Keratinocyte (primary cell): ENCODE results near the gene CDR2L. TPM values are rescaled to one million over a fixed set of nuclear protein-coding genes. Genes with fewer than 3 reads are reported as not detected.
A peak's percentile ranks its signal among the peaks of the same experiment; 100 is the strongest.

Experiments used
- DNase-seq: peaks from one replicate; pipeline ENCODE4 v3.0.0-alpha.2; 2011; ENCODE audit warnings: low read depth, missing footprints, low spot score
- FAIRE-seq: peaks from 2 replicates; lab custom pipeline; 2011; peaks lifted over from hg19 to GRCh38; lab: Jason Lieb, UNC
- H2AFZ ChIP-seq: 2 replicates; pipeline ENCODE4 v1.6.0; 2012; ENCODE audit warnings: low read length, control low read depth, inconsistent platforms; ENCODE audit not compliant: control insufficient read depth
- H3K27ac ChIP-seq: 2 replicates; pipeline ENCODE4 v1.5.1; 2011; ENCODE audit warnings: low read length; ENCODE audit not compliant: control insufficient read depth, insufficient read depth
- H3K27me3 ChIP-seq: 3 replicates; pipeline ENCODE4 v1.6.0; 2011; ENCODE audit warnings: low read length; ENCODE audit not compliant: control insufficient read depth, insufficient read depth; ENCODE audit errors: extremely low read depth
- H3K36me3 ChIP-seq, 2 experiments: 2 replicates in 1 of 2; 3 replicates in 1 of 2; pipeline ENCODE4 v1.5.1; 2011; ENCODE audit warnings: low read length in 2 of 2, mild to moderate bottlenecking in 1 of 2; ENCODE audit not compliant: control insufficient read depth in 2 of 2, insufficient read depth in 2 of 2; ENCODE audit errors: extremely low read depth in 1 of 2
- H3K4me1 ChIP-seq: 3 replicates; pipeline ENCODE4 v1.5.1; 2011; ENCODE audit warnings: low read length; ENCODE audit not compliant: control insufficient read depth, insufficient read depth; ENCODE audit errors: extremely low read depth
- H3K4me2 ChIP-seq: 3 replicates; pipeline ENCODE4 v1.6.0; 2011; ENCODE audit warnings: low read depth, low read length; ENCODE audit not compliant: control insufficient read depth, insufficient read depth; ENCODE audit errors: extremely low read depth
- H3K4me3 ChIP-seq, 3 experiments: fragments of 200-600 bp in 1 of 3; sonication (generic) in 1 of 3; 2 replicates in 2 of 3; 3 replicates in 1 of 3; pipeline ENCODE4 v1.5.1; 2011 to 2016; ENCODE audit warnings: low read length in 3 of 3, mild to moderate bottlenecking in 3 of 3, control low read depth in 2 of 3, inconsistent platforms in 1 of 3, low read depth in 1 of 3, mixed read lengths in 1 of 3, mixed run types in 1 of 3, moderate library complexity in 1 of 3; ENCODE audit not compliant: control insufficient read depth in 2 of 3, insufficient read depth in 2 of 3; ENCODE audit errors: extremely low read depth in 1 of 3
- H3K79me2 ChIP-seq: 2 replicates; pipeline ENCODE4 v1.6.0; 2012; ENCODE audit warnings: low read length; ENCODE audit not compliant: control insufficient read depth, insufficient read depth
- H3K9ac ChIP-seq: 3 replicates; pipeline ENCODE4 v1.6.0; 2011; ENCODE audit warnings: low read length; ENCODE audit not compliant: control insufficient read depth, insufficient read depth; ENCODE audit errors: extremely low read depth
- H3K9me1 ChIP-seq: 3 replicates; pipeline ENCODE4 v1.6.0; 2011; ENCODE audit warnings: low read length; ENCODE audit not compliant: control insufficient read depth, insufficient read depth; ENCODE audit errors: extremely low read depth
- H3K9me3 ChIP-seq: 2 replicates; pipeline ENCODE4 v1.5.1; 2012; ENCODE audit warnings: low read depth, low read length; ENCODE audit not compliant: control insufficient read depth
- H4K20me1 ChIP-seq: 3 replicates; pipeline ENCODE4 v1.6.0; 2011; ENCODE audit warnings: low read length; ENCODE audit not compliant: control insufficient read depth, insufficient read depth; ENCODE audit errors: extremely low read depth
- CTCF ChIP-seq, 3 experiments: IDR thresholded peaks in 1 of 3; conservative IDR thresholded peaks in 1 of 3; optimal IDR thresholded peaks in 1 of 3; 2 replicates in 2 of 3; 3 replicates in 1 of 3; pipeline versions ENCODE3 to v1.5.1; 2011; ENCODE audit warnings: low read length in 3 of 3, mild to moderate bottlenecking in 3 of 3, moderate library complexity in 2 of 3, control low read depth in 1 of 3, inconsistent platforms in 1 of 3; ENCODE audit not compliant: insufficient read depth in 2 of 3; ENCODE audit errors: extremely low read depth in 1 of 3
- EZH2 ChIP-seq: IDR thresholded peaks from one replicate; pipeline ENCODE4 v1.6.1; 2012; ENCODE audit warnings: inconsistent platforms, mild to moderate bottlenecking, low read length, moderate library complexity
- dilution Hi-C: fragments of 300-500 bp; cut with MboI; formaldehyde crosslinking; loops from one replicate; pipeline ENCODE4 v1.7.0; 2020; ENCODE audit warnings: low sequenced_read_pairs; ENCODE audit not compliant: extremely low pct_ligation_motif_present
- polyA plus RNA-seq, 5 experiments: library from polyadenylated mRNA; depleted of rRNA in 3 of 5; stranded (reverse) in 3 of 5; stranded (forward) in 1 of 5; unstranded in 1 of 5; fragments of >200 nt; gene quantifications; 1 replicate in 1 of 5; 2 replicates in 3 of 5; 3 replicates in 1 of 5; pipeline versions ENCODE4 v1.2.1 to v1.2.3, GENCODE V29; 2011 to 2012; ENCODE audit warnings: missing spikeins in 2 of 5, low read depth in 1 of 5, low replicate concordance in 1 of 5

Gene CDR2L
- polyA plus RNA-seq, 1 donor (not counting 4 experiments of a cell fraction or from before 2014, with no cell fraction given) = 7.1 TPM

GRCh38 chr17:74959826-74960515, 27.5 kb upstream of the CDR2L start:
- H3K79me2 ChIP-seq = no peaks in the 10 kb centered on the region
- no peak overlapping the region for H2AFZ ChIP-seq
- H3K36me3 ChIP-seq = no peaks in the 10 kb centered on the region
- no peak for TF ChIP-seq CTCF (optimal IDR thresholded peaks at IDR 0.05 in 1 of 3, IDR thresholded peaks at IDR 0.05 in 1 of 3, conservative IDR thresholded peaks at IDR 0.05 in 1 of 3; ENCODE audit: extremely low read depth in 1 of 3, insufficient read depth in 2 of 3, low read length in 3 of 3)
- no peak for TF ChIP-seq EZH2
- H3K4me2 ChIP-seq = no peak overlapping the region
- no peaks in the 10 kb centered on the region for H3K9me1 ChIP-seq
- H3K27me3 ChIP-seq = peaks cover 6% of the 10 kb centered on the region
- no peak overlapping the region for H3K27ac ChIP-seq
- DNase-seq (peak; percentile 36), FAIRE-seq (peak; percentile 9)
- no peak overlapping the region for H3K4me3 ChIP-seq
- peaks cover 3% of the 10 kb centered on the region for H3K9me3 ChIP-seq
- no peaks in the 10 kb centered on the region for H4K20me1 ChIP-seq
- no peak overlapping the region for H3K9ac ChIP-seq
- dilution Hi-C loops = no loop called here
- peaks cover 7% of the 10 kb centered on the region for H3K4me1 ChIP-seq

GRCh38 chr17:74960570-74961342, 26.7 kb upstream of the CDR2L start:
- TF ChIP-seq CTCF (optimal IDR thresholded peaks at IDR 0.05 in 1 of 3, IDR thresholded peaks at IDR 0.05 in 1 of 3, conservative IDR thresholded peaks at IDR 0.05 in 1 of 3; ENCODE audit: extremely low read depth in 1 of 3, insufficient read depth in 2 of 3, low read length in 3 of 3) = peak; percentile 71 to 95 (median 89)
- TF ChIP-seq EZH2 = no peak
- H3K79me2 ChIP-seq = no peaks in the 10 kb centered on the region
- FAIRE-seq (peak; percentile 56), DNase-seq (peak; percentile 80)
- H2AFZ ChIP-seq = no peak overlapping the region
- H3K9me3 ChIP-seq = peaks cover 3% of the 10 kb centered on the region
- peak overlapping the region; percentile 6 for H3K4me2 ChIP-seq
- no peak overlapping the region for H3K27ac ChIP-seq
- H3K27me3 ChIP-seq = peaks cover 6% of the 10 kb centered on the region
- H3K9ac ChIP-seq = no peak overlapping the region
- H3K9me1 ChIP-seq = no peaks in the 10 kb centered on the region
- H3K4me1 ChIP-seq = peaks cover 9% of the 10 kb centered on the region
- no peaks in the 10 kb centered on the region for H3K36me3 ChIP-seq
- no peak overlapping the region for H3K4me3 ChIP-seq
- dilution Hi-C loops = no loop called here
- no peaks in the 10 kb centered on the region for H4K20me1 ChIP-seq
